ENCODE data around the gene PMAIP1.

The PMAIP1 gene

DNA sequence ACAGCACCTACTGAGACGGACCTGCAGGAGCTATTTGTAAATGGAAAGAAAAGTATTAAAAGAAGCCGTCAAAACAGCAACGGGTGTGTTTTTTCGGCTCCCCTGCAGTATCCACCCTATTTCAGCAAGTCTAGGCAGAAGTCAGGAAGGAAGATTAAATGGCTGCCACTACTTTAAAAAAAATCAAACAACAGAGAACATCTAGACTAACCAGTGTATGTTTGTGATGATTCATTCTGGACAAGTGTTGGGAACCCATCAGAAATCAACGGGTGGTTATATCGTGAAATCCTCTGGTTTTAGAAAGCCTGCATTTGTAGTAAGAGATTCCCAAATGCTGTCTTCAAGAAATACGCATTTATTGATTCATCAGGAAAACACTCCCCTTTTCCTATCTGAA, 9.0 kb downstream of the PMAIP1 start:
- DNase-seq (ENCODE audit: extremely low spot score): no peak
- TF ChIP-seq CTCF (IDR thresholded peaks at IDR 0.05; ENCODE audit: control extremely low read depth, extremely low read depth, low read depth, missing control alignments): no peak
- ChIA-PET POLR2A (interaction anchor here (1.9 kb wide), 1 partner anchor 9 kb away, joined by 7 read pairs; the partner anchor contains the start of gene PMAIP1), CTCF (interaction anchor here (0.7 to 4.0 kb wide), 4 partner anchors 10 to 39 kb away, joined by 3 to 21 read pairs (median 4); no protein-coding TSS in a partner anchor)

- no peak for DNase-seq (ENCODE audit: extremely low spot score)
- ChIA-PET POLR2A (interaction anchor here (1.9 kb wide), 1 partner anchor 9 kb away, joined by 7 read pairs; the partner anchor contains the start of gene PMAIP1), CTCF (interaction anchor here (0.7 to 4.0 kb wide), 4 partner anchors 9 to 38 kb away, joined by 3 to 21 read pairs (median 4); no protein-coding TSS in a partner anchor)
- no peak for TF ChIP-seq CTCF (IDR thresholded peaks at IDR 0.05; ENCODE audit: control extremely low read depth, extremely low read depth, low read depth, missing control alignments)
These were observed 9.7 kb downstream of the PMAIP1 start for GRCh38 chr18:59909289-59910036.

GRCh38 chr18:59910967-59911366, 11.2 kb downstream of the PMAIP1 start:
- TF ChIP-seq CTCF (IDR thresholded peaks at IDR 0.05; ENCODE audit: control extremely low read depth, extremely low read depth, low read depth, missing control alignments): no peak
- ChIA-PET POLR2A (interaction anchor here (0.7 kb wide), 1 partner anchor 11 kb away, joined by 3 read pairs; the partner anchor contains the start of gene PMAIP1), CTCF (interaction anchor here (1.2 to 1.5 kb wide), 2 partner anchors 12 to 71 kb away, joined by 3 to 5 read pairs; no protein-coding TSS in a partner anchor)
- no peak for DNase-seq (ENCODE audit: extremely low spot score)

GRCh38 chr18:59911600-59911999, 11.8 kb downstream of the PMAIP1 start:
- ChIA-PET POLR2A (interaction anchor here (0.7 kb wide), 1 partner anchor 11 kb away, joined by 3 read pairs; the partner anchor contains the start of gene PMAIP1), CTCF (interaction anchor here (1.5 kb wide), 1 partner anchor 71 kb away, joined by 3 read pairs; no protein-coding TSS in a partner anchor)
- no peak for TF ChIP-seq CTCF (IDR thresholded peaks at IDR 0.05; ENCODE audit: control extremely low read depth, extremely low read depth, low read depth, missing control alignments)
- no peak for DNase-seq (ENCODE audit: extremely low spot score)

DNA sequence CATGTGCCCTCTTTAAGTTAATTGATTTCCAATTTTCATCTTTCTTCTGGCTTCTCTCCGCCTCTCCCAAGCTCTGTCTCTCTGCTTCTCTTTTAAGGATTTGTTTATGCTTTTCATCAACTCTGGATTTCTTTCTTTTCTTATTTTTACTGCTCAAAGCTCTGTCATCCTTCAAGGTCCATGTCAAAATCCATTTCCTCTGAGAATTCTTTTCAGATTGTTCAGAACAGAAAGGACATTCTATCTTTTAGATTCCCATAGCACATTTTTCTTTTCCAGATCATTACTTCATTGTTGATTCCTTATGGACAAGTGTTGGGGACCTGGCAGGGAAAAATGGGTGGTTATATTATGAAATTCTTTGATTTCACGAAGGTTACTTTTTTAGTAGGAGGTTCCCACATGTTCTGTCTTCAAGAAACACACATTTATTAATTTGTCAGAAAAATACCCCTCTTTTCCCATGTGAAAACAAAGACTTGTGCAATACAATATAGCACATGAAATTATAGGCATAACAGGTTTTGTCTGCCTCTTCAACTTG, 12.3 kb downstream of the PMAIP1 start:
- ChIA-PET POLR2A (no interaction called here), CTCF (interaction anchor here (1.1 kb wide), 1 partner anchor 11 kb away, joined by 5 read pairs; no protein-coding TSS in a partner anchor)
- TF ChIP-seq CTCF (IDR thresholded peaks at IDR 0.05; ENCODE audit: control extremely low read depth, extremely low read depth, low read depth, missing control alignments): no peak
- no peak for DNase-seq (ENCODE audit: extremely low spot score)

DNA sequence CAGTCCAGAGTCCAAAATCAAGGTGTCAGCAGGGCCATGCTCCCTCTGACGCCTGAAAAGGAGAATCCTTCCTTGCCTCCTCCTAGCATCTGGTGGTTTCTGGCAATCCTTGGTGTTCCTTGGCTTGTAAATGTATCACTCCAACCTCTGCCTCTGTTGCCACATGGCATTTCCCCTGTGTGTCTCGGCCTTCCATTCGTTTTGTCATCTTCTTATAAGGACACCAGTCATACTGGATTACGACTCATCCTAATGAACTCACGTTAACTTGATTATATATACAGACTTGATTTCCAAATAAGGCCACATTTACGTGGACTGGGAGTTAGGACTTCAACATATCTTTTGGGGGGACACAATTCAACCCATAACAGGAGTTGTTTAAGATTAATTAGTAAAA, 15.8 kb downstream of the PMAIP1 start:
- no peak for DNase-seq (ENCODE audit: extremely low spot score)
- ChIA-PET CTCF (no interaction called here), POLR2A (no interaction called here)
- no peak for TF ChIP-seq CTCF (IDR thresholded peaks at IDR 0.05; ENCODE audit: control extremely low read depth, extremely low read depth, low read depth, missing control alignments)

Data from GM10248 (cell line).